ENCODE measurements around the gene CCDC24.

- no peak for TF ChIP-seq POLR2AphosphoS5 (IDR thresholded peaks at IDR 0.05; ENCODE audit: borderline replicate concordance, low read depth, low read length)
- no peak for TF ChIP-seq EZH2 (IDR thresholded peaks at IDR 0.05)
- TF ChIP-seq FOXP2 (optimal IDR thresholded peaks at IDR 0.05; ENCODE audit: control extremely low read depth, extremely low read length, insufficient read depth): no peak
Measured at GRCh38 chr1:44037154-44037553, 45.8 kb downstream of the CCDC24 start.

Measured in SK-N-MC (cell line).